ENCODE data around the gene VEGFC. TPM values are rescaled to one million over a fixed set of nuclear protein-coding genes. Genes with fewer than 3 reads are reported as not detected.

The VEGFC gene
- total RNA-seq, 2 donors from 2014 or later: 4.0 to 7.0 TPM

- Histone ChIP-seq H3K27ac (no peak overlapping the region), H3K27me3 (replicated peaks; ENCODE audit: insufficient read depth) (no peaks in the 10 kb centered on the region), H3K9me3 (no peaks in the 10 kb centered on the region), H3K36me3 (no peaks in the 10 kb centered on the region), H3K4me1 (replicated peaks) (no peaks in the 10 kb centered on the region), H3K4me3 (no peak overlapping the region)
- no peak for TF ChIP-seq POLR2A (IDR thresholded peaks at IDR 0.05)
- no peak for TF ChIP-seq POLR2AphosphoS5 (IDR thresholded peaks at IDR 0.05)
- no peak for TF ChIP-seq CTCF (IDR thresholded peaks at IDR 0.05)
- 61% methylated on average over 7 of the region's 7 CpGs for WGBS
- intact Hi-C loops (cut with DNase I): no loop called here
- no peak for DNase-seq (ENCODE audit: low spot score)
These were observed 46.1 kb upstream of the VEGFC start for GRCh38 chr4:176838601-176839433.

GRCh38 chr4:176837169-176837895 lies 44.6 kb upstream of the VEGFC start:
- Histone ChIP-seq H3K27ac (no peak overlapping the region), H3K27me3 (replicated peaks; ENCODE audit: insufficient read depth) (no peaks in the 10 kb centered on the region), H3K36me3 (no peaks in the 10 kb centered on the region), H3K4me3 (no peak overlapping the region), H3K4me1 (replicated peaks) (no peaks in the 10 kb centered on the region), H3K9me3 (no peaks in the 10 kb centered on the region)
- WGBS: 77% methylated on average over 4 of the region's 4 CpGs
- no peak for DNase-seq (ENCODE audit: low spot score)
- intact Hi-C loops (cut with DNase I): no loop called here
- TF ChIP-seq CTCF (IDR thresholded peaks at IDR 0.05): no peak
- no peak for TF ChIP-seq POLR2AphosphoS5 (IDR thresholded peaks at IDR 0.05)
- no peak for TF ChIP-seq POLR2A (IDR thresholded peaks at IDR 0.05)

GRCh38 chr4:176834531-176834930 lies 41.8 kb upstream of the VEGFC start:
- TF ChIP-seq POLR2A (IDR thresholded peaks at IDR 0.05) (no peak), POLR2AphosphoS5 (IDR thresholded peaks at IDR 0.05) (no peak), CTCF (IDR thresholded peaks at IDR 0.05) (no peak)

GRCh38 chr4:176833400-176834175 lies 40.9 kb upstream of the VEGFC start:
- WGBS: 36% methylated on average over 4 of the region's 4 CpGs
- no peaks in the 10 kb centered on the region for H3K27me3 ChIP-seq (replicated peaks; ENCODE audit: insufficient read depth)
- no peaks in the 10 kb centered on the region for H3K36me3 ChIP-seq
- no peak for DNase-seq (ENCODE audit: low spot score)
- no peaks in the 10 kb centered on the region for H3K4me1 ChIP-seq (replicated peaks)
- H3K27ac ChIP-seq: no peak overlapping the region
- intact Hi-C loops (cut with DNase I): no loop called here
- H3K4me3 ChIP-seq: no peak overlapping the region
- no peaks in the 10 kb centered on the region for H3K9me3 ChIP-seq
- TF ChIP-seq POLR2A (IDR thresholded peaks at IDR 0.05): no peak

More at GRCh38 chr4:176834531-176834930, 41.8 kb upstream of the VEGFC start:
- H3K4me1 ChIP-seq (replicated peaks): no peaks in the 10 kb centered on the region
- 80% methylated on average over 2 of the region's 2 CpGs for WGBS
- intact Hi-C loops (cut with DNase I): no loop called here
- H3K27ac ChIP-seq: no peak overlapping the region
- no peak for DNase-seq (ENCODE audit: low spot score)
- no peak overlapping the region for H3K4me3 ChIP-seq
- no peaks in the 10 kb centered on the region for H3K27me3 ChIP-seq (replicated peaks; ENCODE audit: insufficient read depth)
- no peaks in the 10 kb centered on the region for H3K36me3 ChIP-seq
- H3K9me3 ChIP-seq: no peaks in the 10 kb centered on the region

GRCh38 chr4:176830971-176831370 lies 38.2 kb upstream of the VEGFC start:
- no peak overlapping the region for H3K27ac ChIP-seq
- TF ChIP-seq CTCF (IDR thresholded peaks at IDR 0.05) (no peak), POLR2AphosphoS5 (IDR thresholded peaks at IDR 0.05) (no peak), POLR2A (IDR thresholded peaks at IDR 0.05) (no peak)
- DNase-seq (ENCODE audit: low spot score): no peak
- no peak overlapping the region for H3K4me3 ChIP-seq
- no peaks in the 10 kb centered on the region for H3K9me3 ChIP-seq
- intact Hi-C loops (cut with DNase I): no loop called here
- H3K4me1 ChIP-seq (replicated peaks): no peaks in the 10 kb centered on the region
- H3K36me3 ChIP-seq: no peaks in the 10 kb centered on the region
- H3K27me3 ChIP-seq (replicated peaks; ENCODE audit: insufficient read depth): no peaks in the 10 kb centered on the region
- WGBS: 61% methylated on average over 6 of the region's 6 CpGs
